Type B pancreatic cell (in vitro differentiated cells): Measurements from ENCODE around the gene GRIK4. TPM values are rescaled to one million over a fixed set of nuclear protein-coding genes. Genes with fewer than 3 reads are reported as not detected.

Source experiments
- DNase-seq: peaks from one replicate; pipeline ENCODE4 v3.0.0; 2021; ENCODE audit warnings: mixed read lengths; ENCODE audit not compliant: unreplicated experiment; ENCODE audit errors: extremely low spot score
- H3K27ac Mint-ChIP-seq: 2 replicates; pipeline ENCODE4 v1.8.0; 2021; ENCODE audit warnings: mild to moderate bottlenecking, mixed read lengths
- H3K27me3 Mint-ChIP-seq: 2 replicates; pipeline ENCODE4 v1.8.0; 2021; ENCODE audit warnings: mixed read lengths
- H3K36me3 Mint-ChIP-seq: 2 replicates; pipeline ENCODE4 v1.8.0; 2021; ENCODE audit warnings: mixed read lengths
- H3K4me1 Mint-ChIP-seq: one replicate; pipeline ENCODE4 v1.8.0; 2021; ENCODE audit warnings: mixed read lengths; ENCODE audit not compliant: unreplicated experiment
- H3K4me3 Mint-ChIP-seq: 2 replicates; pipeline ENCODE4 v1.8.0; 2021; ENCODE audit warnings: mild to moderate bottlenecking, mixed read lengths
- H3K9me3 Mint-ChIP-seq: 2 replicates; pipeline ENCODE4 v1.8.0; 2021; ENCODE audit warnings: mixed read lengths
- CTCF ChIP-seq: fragments of 200-600 bp; sonication (generic); conservative IDR thresholded peaks from 2 replicates; pipeline ENCODE4 v1.5.0; 2021; ENCODE audit warnings: antibody characterized with exemption, mild to moderate bottlenecking
- total RNA-seq: library from RNA; stranded (reverse); gene quantifications from 2 replicates; pipeline ENCODE4 v1.2.1, GENCODE V29; 2021; ENCODE audit warnings: low replicate concordance

Gene GRIK4
- total RNA-seq, 1 donor from 2014 or later: 0.72 TPM

GRCh38 chr11:120998581-120998980, 487.0 kb downstream of the GRIK4 start:
- no peaks in the 10 kb centered on the region for H3K9me3 Mint-ChIP-seq
- no peak overlapping the region for H3K4me3 Mint-ChIP-seq
- H3K4me1 Mint-ChIP-seq: no peaks in the 10 kb centered on the region
- no peak for DNase-seq
- H3K27me3 Mint-ChIP-seq: no peaks in the 10 kb centered on the region
- H3K36me3 Mint-ChIP-seq: no peaks in the 10 kb centered on the region
- no peak overlapping the region for H3K27ac Mint-ChIP-seq
- no peak for TF ChIP-seq CTCF

GRCh38 chr11:121004206-121004840, 492.8 kb downstream of the GRIK4 start:
- Mint-ChIP-seq H3K4me1 (no peaks in the 10 kb centered on the region), H3K27ac (no peak overlapping the region), H3K4me3 (no peak overlapping the region)

GRCh38 chr11:121006922-121007321, 495.4 kb downstream of the GRIK4 start:
- DNase-seq: no peak
- H3K9me3 Mint-ChIP-seq: peaks cover 4% of the 10 kb centered on the region
- H3K27ac Mint-ChIP-seq: no peak overlapping the region
- H3K36me3 Mint-ChIP-seq: no peaks in the 10 kb centered on the region
- H3K4me1 Mint-ChIP-seq: no peaks in the 10 kb centered on the region
- peaks cover 16% of the 10 kb centered on the region for H3K27me3 Mint-ChIP-seq
- TF ChIP-seq CTCF: no peak
- no peak overlapping the region for H3K4me3 Mint-ChIP-seq

More at GRCh38 chr11:121004206-121004840, 492.8 kb downstream of the GRIK4 start:
- no peak for TF ChIP-seq CTCF
- DNase-seq: no peak
- Mint-ChIP-seq H3K36me3 (no peaks in the 10 kb centered on the region), H3K27me3 (peaks cover 11% of the 10 kb centered on the region), H3K9me3 (no peaks in the 10 kb centered on the region)

GRCh38 chr11:121008551-121008950, 497.0 kb downstream of the GRIK4 start:
- Mint-ChIP-seq H3K4me3 (no peak overlapping the region), H3K4me1 (no peaks in the 10 kb centered on the region), H3K27me3 (peaks cover 16% of the 10 kb centered on the region), H3K9me3 (peaks cover 5% of the 10 kb centered on the region), H3K36me3 (no peaks in the 10 kb centered on the region), H3K27ac (no peak overlapping the region)
- TF ChIP-seq CTCF: no peak
- no peak for DNase-seq

- H3K27ac Mint-ChIP-seq: no peak overlapping the region
- peaks cover 5% of the 10 kb centered on the region for H3K9me3 Mint-ChIP-seq
- TF ChIP-seq CTCF: no peak
- H3K27me3 Mint-ChIP-seq: peaks cover 10% of the 10 kb centered on the region
- no peaks in the 10 kb centered on the region for H3K4me1 Mint-ChIP-seq
- DNase-seq: no peak
- H3K4me3 Mint-ChIP-seq: no peak overlapping the region
- H3K36me3 Mint-ChIP-seq: no peaks in the 10 kb centered on the region
These were observed 500.5 kb downstream of the GRIK4 start for GRCh38 chr11:121012091-121012490.
